Measurements from ENCODE around the gene HSPB1. TPM values are rescaled to one million over a fixed set of nuclear protein-coding genes. Genes with fewer than 3 reads are reported as not detected.

Gene HSPB1
- total and polyA plus RNA-seq, 2 of the 13 experiments (the other 11 are each of a cell fraction or from before 2014, with no cell fraction given) = 21.0 to 38.6 TPM

DNA sequence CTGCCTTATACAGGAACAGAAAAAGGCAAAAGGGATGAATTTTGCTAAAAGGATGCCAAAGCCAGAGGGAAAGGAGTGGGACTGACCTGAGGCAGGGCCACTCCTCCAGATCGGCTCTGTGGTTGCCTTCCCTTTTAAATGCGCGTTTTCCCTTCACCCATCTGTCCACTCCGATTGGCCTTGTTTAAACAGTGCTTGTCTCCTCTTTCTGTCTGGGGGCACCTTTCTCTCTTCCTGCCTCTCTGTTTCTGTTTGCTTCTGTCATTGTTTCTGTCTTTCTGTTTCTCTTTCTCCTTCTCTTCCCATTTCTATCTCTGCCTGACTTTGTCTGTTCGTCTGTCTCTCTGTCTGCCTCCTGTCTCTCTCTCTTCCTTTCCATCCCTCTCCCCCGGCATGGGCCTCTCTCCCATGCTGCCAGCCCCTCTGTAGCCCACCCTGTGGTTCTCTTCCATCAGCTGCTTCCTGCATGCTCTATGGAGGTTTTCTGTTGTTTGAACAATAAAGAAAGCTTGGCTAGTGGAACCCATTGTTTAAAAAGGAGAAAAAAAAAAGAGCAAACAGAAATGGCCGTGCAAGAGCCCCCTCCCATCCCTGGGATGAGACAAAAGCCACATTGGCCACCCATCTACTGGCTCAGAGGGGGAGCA is 29.5 kb upstream of the HSPB1 start:
- H3K27ac ChIP-seq (ENCODE audit: extremely low read length, insufficient read depth, low read length) = no peak overlapping the region
- H3K27me3 ChIP-seq (ENCODE audit: control insufficient read depth in 1 of 2, insufficient read depth in 2 of 2, low read length in 2 of 2) = peaks cover 2 to 37% of the 10 kb centered on the region in 2 experiments; a peak in 3 of 5 replicates
- DNase-seq (ENCODE audit: low spot score) (no peak), FAIRE-seq (no peak), ATAC-seq (no peak)
- in situ Hi-C loops (cut with HindIII; ENCODE audit: extremely low pct_ligation_motif_present, low pct_unique_long_range_greater_than_20kb) = no loop called here
- no peaks in the 10 kb centered on the region for H3K79me2 ChIP-seq (ENCODE audit: insufficient read depth, low read length)
- WGBS (ENCODE audit: low lambda C conversion rate) = 5% methylated on average over 7 of the region's 7 CpGs
- no peaks in the 10 kb centered on the region for H3K9me3 ChIP-seq (ENCODE audit: low read length)
- H3K36me3 ChIP-seq (replicated peaks in 1 of 2; ENCODE audit: control insufficient read depth in 1 of 2, insufficient read depth in 2 of 2, low read length in 2 of 2) = no peaks in the 10 kb centered on the region
- CTCF ChIA-PET (ENCODE audit: low intra/inter-chr PET ratio, low total read pairs) = no interaction called here
- H4K20me1 ChIP-seq (ENCODE audit: insufficient read depth, low read length) = no peaks in the 10 kb centered on the region
- H3K4me1 ChIP-seq (ENCODE audit: insufficient read depth, low read length) = peaks cover 9% of the 10 kb centered on the region
- H2AFZ ChIP-seq (ENCODE audit: low read length) = no peak overlapping the region
- intact Hi-C loops (cut with micrococcal nuclease; ENCODE audit: unreplicated experiment) = no loop called here
- POLR2A ChIA-PET = no interaction called here
- no peak for TF ChIP-seq SOX13 (IDR thresholded peaks at IDR 0.05)
- TF ChIP-seq SOX13 (CRISPR knock-in tag; conservative IDR thresholded peaks at IDR 0.05 in 1 of 2, IDR thresholded peaks at IDR 0.05 in 1 of 2) = peak in 1 of 2 experiments; percentile 30; a peak in 1 of 4 replicates
- TF ChIP-seq NCOR1 (IDR thresholded peaks at IDR 0.05; ENCODE audit: borderline replicate concordance, low read length) = no peak
- BruUV-seq (replicated peaks) = no TSS peak
- H3K4me3 ChIP-seq (replicated peaks in 1 of 3; ENCODE audit: insufficient read depth in 1 of 3, low read depth in 2 of 3, low read length in 3 of 3) = no peak overlapping the region; a peak in 1 of 6 replicates
- H3K9ac ChIP-seq (ENCODE audit: insufficient read depth, low read depth, low read length) = no peak overlapping the region
- H3K4me2 ChIP-seq (ENCODE audit: low read depth, low read length) = no peak overlapping the region

DNA sequence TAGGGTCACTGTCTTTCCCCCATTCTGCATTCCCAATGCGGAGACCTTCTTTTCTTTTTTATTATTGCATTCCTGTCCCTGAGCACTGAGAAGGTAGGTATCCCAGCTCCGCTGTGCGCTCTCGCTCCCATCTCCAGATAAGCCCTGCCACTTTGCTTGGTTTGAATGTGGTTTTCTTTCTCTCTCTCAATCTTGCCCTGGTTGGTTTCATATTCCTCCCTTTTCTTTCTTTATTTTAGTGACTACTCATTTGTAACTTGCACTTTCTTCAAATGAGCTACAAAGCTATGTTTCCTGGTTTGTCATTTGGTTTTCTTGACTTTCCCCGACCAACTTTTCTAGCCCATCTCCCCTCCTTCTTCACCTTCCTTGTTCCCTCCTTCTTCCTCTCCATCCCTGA is 29.0 kb upstream of the HSPB1 start:
- no peak overlapping the region for H3K4me3 ChIP-seq (replicated peaks in 1 of 3; ENCODE audit: insufficient read depth in 1 of 3, low read depth in 2 of 3, low read length in 3 of 3)
- WGBS (ENCODE audit: low lambda C conversion rate) = 64% methylated on average over 5 of the region's 5 CpGs
- no peak overlapping the region for H3K4me2 ChIP-seq (ENCODE audit: low read depth, low read length)
- in situ Hi-C loops (cut with HindIII; ENCODE audit: extremely low pct_ligation_motif_present, low pct_unique_long_range_greater_than_20kb) = no loop called here
- no peak for DNase-seq (ENCODE audit: low spot score)
- ChIA-PET CTCF (ENCODE audit: low intra/inter-chr PET ratio, low total read pairs) (no interaction called here), POLR2A (no interaction called here)
- no peaks in the 10 kb centered on the region for H3K36me3 ChIP-seq (replicated peaks in 1 of 2; ENCODE audit: control insufficient read depth in 1 of 2, insufficient read depth in 2 of 2, low read length in 2 of 2)
- no peaks in the 10 kb centered on the region for H4K20me1 ChIP-seq (ENCODE audit: insufficient read depth, low read length)
- no TSS peak for BruUV-seq (replicated peaks)
- no peak for FAIRE-seq
- no peaks in the 10 kb centered on the region for H3K79me2 ChIP-seq (ENCODE audit: insufficient read depth, low read length)
- H3K9me3 ChIP-seq (ENCODE audit: low read length) = no peaks in the 10 kb centered on the region
- intact Hi-C loops (cut with micrococcal nuclease; ENCODE audit: unreplicated experiment) = no loop called here
- peaks cover 2 to 37% of the 10 kb centered on the region in 2 experiments; a peak in 3 of 5 replicates for H3K27me3 ChIP-seq (ENCODE audit: control insufficient read depth in 1 of 2, insufficient read depth in 2 of 2, low read length in 2 of 2)
- H3K9ac ChIP-seq (ENCODE audit: insufficient read depth, low read depth, low read length) = no peak overlapping the region
- H3K27ac ChIP-seq (ENCODE audit: extremely low read length, insufficient read depth, low read length) = no peak overlapping the region
- peaks cover 9% of the 10 kb centered on the region for H3K4me1 ChIP-seq (ENCODE audit: insufficient read depth, low read length)
- ATAC-seq = no peak
- H2AFZ ChIP-seq (ENCODE audit: low read length) = no peak overlapping the region
- TF ChIP-seq SATB2 (CRISPR knock-in tag; IDR thresholded peaks at IDR 0.05) (no peak), CAMTA2 (CRISPR knock-in tag; IDR thresholded peaks at IDR 0.05; ENCODE audit: borderline replicate concordance) (no peak)

All from HepG2 (cell line).